HG02759 (cell line): ENCODE results near the gene CEP57.
A peak's percentile ranks its signal among the peaks of the same experiment; 100 is the strongest.
"Not testable (repeated sequence)": the region's sequence is repeated elsewhere in the genome, so short reads cannot be mapped to it uniquely, and the experiment has no call there.

ENCODE experiments used
- ATAC-seq: cut with Tn5 transposase; IDR thresholded peaks from one replicate; pipeline ENCODE4 v1.9.1; 2021; ENCODE audit warnings: mild to moderate bottlenecking, moderate library complexity; ENCODE audit not compliant: unreplicated experiment

The CEP57 gene

GRCh38 chr11:95795627-95796295 lies 5.5 kb downstream of the CEP57 start:
- ATAC-seq: no peak

GRCh38 chr11:95796501-95796900 lies 6.2 kb downstream of the CEP57 start:
- ATAC-seq: no peak

GRCh38 chr11:95799546-95799945 lies 9.2 kb downstream of the CEP57 start:
- ATAC-seq: no peak

GRCh38 chr11:95800438-95800837 lies 10.1 kb downstream of the CEP57 start:
- ATAC-seq: no peak

- no peak for ATAC-seq
Measured at GRCh38 chr11:95802806-95803205, 12.5 kb downstream of the CEP57 start.

- ATAC-seq: no peak
Measured at GRCh38 chr11:95803973-95804372, 13.7 kb downstream of the CEP57 start.

- ATAC-seq: no peak
Measured at GRCh38 chr11:95805869-95806268, 15.6 kb downstream of the CEP57 start.

- ATAC-seq: not testable (repeated sequence)
Measured at GRCh38 chr11:95806464-95806863, 16.2 kb downstream of the CEP57 start.

GRCh38 chr11:95811052-95811451 lies 20.8 kb downstream of the CEP57 start:
- ATAC-seq: not testable (repeated sequence)

GRCh38 chr11:95816037-95816436 lies 25.7 kb downstream of the CEP57 start:
- no peak for ATAC-seq

GRCh38 chr11:95821640-95822039 lies 31.3 kb downstream of the CEP57 start:
- no peak for ATAC-seq

GRCh38 chr11:95827696-95828095 lies 37.4 kb downstream of the CEP57 start:
- ATAC-seq: no peak

GRCh38 chr11:95829580-95830259 lies 39.4 kb downstream of the CEP57 start:
- ATAC-seq: no peak

GRCh38 chr11:95831198-95831883 lies 41.0 kb downstream of the CEP57 start:
- ATAC-seq: no peak

GRCh38 chr11:95832763-95833162 lies 42.5 kb downstream of the CEP57 start:
- no peak for ATAC-seq

- no peak for ATAC-seq
Measured at GRCh38 chr11:95833378-95833777, 43.1 kb downstream of the CEP57 start.

- ATAC-seq: no peak
Measured at GRCh38 chr11:95835351-95835750, 45.1 kb downstream of the CEP57 start.

GRCh38 chr11:95835768-95836488 lies 45.6 kb downstream of the CEP57 start:
- ATAC-seq: peak; percentile 95

- no peak for ATAC-seq
Measured at GRCh38 chr11:95845167-95845566, 54.9 kb downstream of the CEP57 start.

- ATAC-seq: peak; percentile 71
Measured at GRCh38 chr11:95849087-95849825, 59.0 kb downstream of the CEP57 start.

GRCh38 chr11:95850137-95850536 lies 59.8 kb downstream of the CEP57 start:
- ATAC-seq: no peak
